Measurements from ENCODE around the gene OGFOD1. TPM values are rescaled to one million over a fixed set of nuclear protein-coding genes. Genes with fewer than 3 reads are reported as not detected.

Gene OGFOD1
- total RNA-seq, 1 experiment from 2014 or later, result 35.8 TPM

GRCh38 chr16:56510544-56510943 lies 59.2 kb downstream of the OGFOD1 start:
- no peak for DNase-seq (ENCODE audit: low read depth, low spot score)
- BruUV-seq (replicated peaks), result no TSS peak
- POLR2A ChIA-PET, result no interaction called here
- in situ Hi-C loops (cut with HindIII; ENCODE audit: low pct_unique_long_range_greater_than_20kb, low sequenced_read_pairs), result no loop called here
- TF ChIP-seq POLR2AphosphoS5 (IDR thresholded peaks at IDR 0.05; ENCODE audit: low read depth, low read length), result no peak
- no peak for TF ChIP-seq SIN3A (IDR thresholded peaks at IDR 0.05; ENCODE audit: borderline replicate concordance, insufficient read depth, low read depth, low read length)
- no peak for TF ChIP-seq TCF7L2 (IDR thresholded peaks at IDR 0.05; ENCODE audit: low read depth, low read length)
- no peak for TF ChIP-seq CTCF (IDR thresholded peaks at IDR 0.05)
- TF ChIP-seq, protein P1, sequence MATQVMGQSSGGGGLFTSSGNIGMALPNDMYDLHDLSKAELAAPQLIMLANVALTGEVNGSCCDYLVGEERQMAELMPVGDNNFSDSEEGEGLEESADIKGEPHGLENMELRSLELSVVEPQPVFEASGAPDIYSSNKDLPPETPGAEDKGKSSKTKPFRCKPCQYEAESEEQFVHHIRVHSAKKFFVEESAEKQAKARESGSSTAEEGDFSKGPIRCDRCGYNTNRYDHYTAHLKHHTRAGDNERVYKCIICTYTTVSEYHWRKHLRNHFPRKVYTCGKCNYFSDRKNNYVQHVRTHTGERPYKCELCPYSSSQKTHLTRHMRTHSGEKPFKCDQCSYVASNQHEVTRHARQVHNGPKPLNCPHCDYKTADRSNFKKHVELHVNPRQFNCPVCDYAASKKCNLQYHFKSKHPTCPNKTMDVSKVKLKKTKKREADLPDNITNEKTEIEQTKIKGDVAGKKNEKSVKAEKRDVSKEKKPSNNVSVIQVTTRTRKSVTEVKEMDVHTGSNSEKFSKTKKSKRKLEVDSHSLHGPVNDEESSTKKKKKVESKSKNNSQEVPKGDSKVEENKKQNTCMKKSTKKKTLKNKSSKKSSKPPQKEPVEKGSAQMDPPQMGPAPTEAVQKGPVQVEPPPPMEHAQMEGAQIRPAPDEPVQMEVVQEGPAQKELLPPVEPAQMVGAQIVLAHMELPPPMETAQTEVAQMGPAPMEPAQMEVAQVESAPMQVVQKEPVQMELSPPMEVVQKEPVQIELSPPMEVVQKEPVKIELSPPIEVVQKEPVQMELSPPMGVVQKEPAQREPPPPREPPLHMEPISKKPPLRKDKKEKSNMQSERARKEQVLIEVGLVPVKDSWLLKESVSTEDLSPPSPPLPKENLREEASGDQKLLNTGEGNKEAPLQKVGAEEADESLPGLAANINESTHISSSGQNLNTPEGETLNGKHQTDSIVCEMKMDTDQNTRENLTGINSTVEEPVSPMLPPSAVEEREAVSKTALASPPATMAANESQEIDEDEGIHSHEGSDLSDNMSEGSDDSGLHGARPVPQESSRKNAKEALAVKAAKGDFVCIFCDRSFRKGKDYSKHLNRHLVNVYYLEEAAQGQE (IDR thresholded peaks at IDR 0.05; ENCODE audit: insufficient read depth in 1 of 2, low read depth in 2 of 2, low read length in 1 of 2), result no peak
- H3K4me3 ChIP-seq (ENCODE audit: low read depth in 2 of 2, low read length in 2 of 2), result no peak overlapping the region
- peaks cover 4% of the 10 kb centered on the region for H3K36me3 ChIP-seq (ENCODE audit: control insufficient read depth, insufficient read depth, low read length)
- CTCF ChIA-PET, result no interaction called here
- no peak overlapping the region for H3K27ac ChIP-seq (ENCODE audit: low read length)
- no peaks in the 10 kb centered on the region for H3K27me3 ChIP-seq (ENCODE audit: control insufficient read depth, insufficient read depth, low read length)
- intact Hi-C loops (cut with micrococcal nuclease; ENCODE audit: unreplicated experiment), result loop anchor here (5.0 kb wide), 1 partner anchor 192 kb away; no protein-coding TSS in a partner anchor
- no peaks in the 10 kb centered on the region for H3K9me3 ChIP-seq (ENCODE audit: control insufficient read depth, insufficient read depth, low read depth, low read length)
- H3K4me1 ChIP-seq (ENCODE audit: control insufficient read depth, insufficient read depth, low read length), result peaks cover 8% of the 10 kb centered on the region; the same call in 1 of the 2 replicates
- no peak for ATAC-seq

- H3K4me1 ChIP-seq (ENCODE audit: control insufficient read depth, insufficient read depth, low read length), result peaks cover 12% of the 10 kb centered on the region
- POLR2A ChIA-PET, result no interaction called here
- H3K36me3 ChIP-seq (ENCODE audit: control insufficient read depth, insufficient read depth, low read length), result no peaks in the 10 kb centered on the region; the same call in none of the 2 replicates
- no peaks in the 10 kb centered on the region for H3K9me3 ChIP-seq (ENCODE audit: control insufficient read depth, insufficient read depth, low read depth, low read length)
- H3K4me3 ChIP-seq (ENCODE audit: low read depth in 2 of 2, low read length in 2 of 2), result no peak overlapping the region
- TF ChIP-seq POLR2AphosphoS5 (IDR thresholded peaks at IDR 0.05; ENCODE audit: low read depth, low read length), result no peak
- TF ChIP-seq TCF7L2 (IDR thresholded peaks at IDR 0.05; ENCODE audit: low read depth, low read length), result no peak
- no peak for TF ChIP-seq SIN3A (IDR thresholded peaks at IDR 0.05; ENCODE audit: borderline replicate concordance, insufficient read depth, low read depth, low read length)
- TF ChIP-seq, protein P1 (IDR thresholded peaks at IDR 0.05; ENCODE audit: insufficient read depth in 1 of 2, low read depth in 2 of 2, low read length in 1 of 2), result no peak
- no peak for TF ChIP-seq CTCF (IDR thresholded peaks at IDR 0.05)
- no peak overlapping the region for H3K27ac ChIP-seq (ENCODE audit: low read length)
- DNase-seq (ENCODE audit: low read depth, low spot score) (no peak), ATAC-seq (no peak)
- in situ Hi-C loops (cut with HindIII; ENCODE audit: low pct_unique_long_range_greater_than_20kb, low sequenced_read_pairs), result no loop called here
- intact Hi-C loops (cut with micrococcal nuclease; ENCODE audit: unreplicated experiment), result loop anchor here (5.0 kb wide), 1 partner anchor 190 kb away; no protein-coding TSS in a partner anchor
- BruUV-seq (replicated peaks), result no TSS peak
- CTCF ChIA-PET, result no interaction called here
- H3K27me3 ChIP-seq (ENCODE audit: control insufficient read depth, insufficient read depth, low read length), result no peaks in the 10 kb centered on the region
Measured at GRCh38 chr16:56512025-56512424, 60.7 kb downstream of the OGFOD1 start.
